DMS153 treated with DMSO at 0.1 percent for 48 hours (cell line): ENCODE measurements around the gene DLEC1.
"Not testable (repeated sequence)": the region's sequence is repeated elsewhere in the genome, so short reads cannot be mapped to it uniquely, and the experiment has no call there.

Source experiments
- DNase-seq: peaks from one replicate; lab custom pipeline; 2025; ENCODE audit not compliant: unreplicated experiment; lab: John Stamatoyannopoulos, UW

The DLEC1 gene

GRCh38 chr3:38034335-38034734, 4.7 kb upstream of the DLEC1 start:
- DNase-seq: not testable (repeated sequence)

GRCh38 chr3:38036286-38036685, 2.7 kb upstream of the DLEC1 start:
- no peak for DNase-seq

- DNase-seq: no peak
These were observed 2.1 kb upstream of the DLEC1 start for GRCh38 chr3:38036906-38037305.

DNA sequence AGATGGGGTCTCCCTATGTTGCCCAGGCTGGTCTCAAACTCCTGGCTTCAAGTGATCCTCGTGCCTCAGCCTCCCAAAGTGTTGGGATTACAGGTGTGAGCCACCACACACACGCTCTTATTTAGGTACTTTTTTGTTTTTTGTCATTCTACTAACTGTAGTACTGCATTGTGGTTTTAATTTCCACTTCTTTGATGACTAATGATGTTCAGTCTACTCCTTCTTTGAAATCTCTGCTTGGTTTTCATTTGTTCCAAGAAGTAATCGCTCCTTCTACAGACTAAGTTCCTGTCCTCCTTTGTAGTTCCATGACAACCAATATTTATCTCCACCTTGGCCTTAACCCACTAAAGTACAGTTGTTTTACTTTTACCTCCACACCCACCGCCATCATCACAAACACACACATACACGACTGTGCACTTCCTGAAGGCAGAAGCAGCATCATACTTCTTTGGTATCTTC, 529 bp upstream of the DLEC1 start:
- no peak for DNase-seq

GRCh38 chr3:38039899-38040261, 872 bp downstream of the DLEC1 start:
- DNase-seq: peak; percentile 1

DNA sequence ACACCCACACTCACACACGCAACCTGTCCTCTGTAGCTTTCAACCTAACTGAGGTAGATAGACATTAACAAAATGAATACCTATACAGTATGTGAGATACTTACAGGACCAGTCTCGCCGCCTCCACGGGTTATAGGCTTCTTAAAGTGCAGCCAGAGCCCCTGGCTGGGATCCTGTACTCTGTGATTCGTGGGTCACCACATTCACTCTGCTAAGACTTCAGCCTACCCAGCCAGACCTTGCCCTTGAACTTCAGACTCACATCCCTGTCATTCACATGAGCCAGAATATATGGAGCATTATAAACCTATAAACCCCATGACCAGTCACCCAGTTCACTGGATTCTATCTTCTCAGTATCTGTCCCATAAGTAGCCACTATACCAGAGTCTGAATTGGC, 1.4 kb downstream of the DLEC1 start:
- no peak for DNase-seq

DNA sequence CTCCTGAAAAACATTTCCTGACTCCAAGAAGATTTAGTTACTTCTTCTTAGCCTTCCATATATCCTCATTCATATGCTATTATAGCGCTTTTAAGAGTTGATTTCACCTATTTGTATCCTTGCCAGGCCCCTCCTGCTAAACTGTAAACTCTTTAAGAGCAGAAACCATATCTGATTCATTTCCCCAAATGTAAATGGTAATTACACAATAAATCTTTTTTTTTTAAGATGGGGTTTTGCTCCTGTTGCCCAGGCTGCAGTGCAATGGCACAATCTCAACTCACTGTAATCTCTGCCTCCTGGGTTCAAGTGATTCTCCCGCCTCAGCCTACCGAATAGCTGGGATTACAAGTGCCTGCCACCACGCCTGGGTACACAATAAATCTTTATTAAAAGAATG, 4.5 kb downstream of the DLEC1 start:
- DNase-seq: no peak

DNA sequence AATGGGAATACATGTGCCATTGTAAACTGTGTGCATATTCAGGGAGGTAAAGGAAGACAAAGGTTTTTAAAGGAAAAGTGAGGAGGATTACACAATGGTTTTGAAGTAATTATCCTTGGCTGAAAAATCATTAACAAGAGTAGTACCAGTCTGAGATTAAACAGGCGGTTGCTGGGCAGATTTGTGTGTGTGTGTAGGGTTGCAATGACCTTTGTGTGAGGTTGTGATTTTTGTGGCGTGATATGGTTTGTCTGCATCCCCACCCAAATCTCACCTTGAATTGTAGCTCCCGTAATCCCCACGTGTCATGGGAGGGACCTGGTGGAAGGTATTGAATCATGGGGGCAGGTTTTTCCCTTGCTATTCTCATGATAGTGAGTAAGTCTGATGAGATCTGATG, 7.0 kb downstream of the DLEC1 start:
- DNase-seq: no peak

GRCh38 chr3:38046821-38047220, 7.8 kb downstream of the DLEC1 start:
- no peak for DNase-seq

DNA sequence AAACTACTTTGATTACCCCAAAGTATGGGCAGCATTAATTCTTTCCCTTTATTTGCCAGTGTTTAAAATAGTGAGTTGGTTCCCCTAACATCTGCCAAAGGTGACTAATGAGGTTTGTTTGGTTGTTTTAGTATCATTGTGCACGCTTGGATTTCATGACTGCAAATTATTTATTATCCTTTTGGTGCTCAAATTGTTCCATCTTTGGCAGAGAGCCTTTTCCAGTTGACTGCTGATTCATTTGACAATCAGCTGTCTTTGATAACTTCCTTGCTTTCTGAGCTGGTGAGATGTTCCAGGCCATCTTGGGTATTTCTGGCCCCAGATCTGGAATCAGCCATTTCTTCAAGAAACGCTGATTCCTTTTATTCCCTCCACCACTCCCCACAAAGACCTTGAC, 8.9 kb downstream of the DLEC1 start:
- no peak for DNase-seq

DNA sequence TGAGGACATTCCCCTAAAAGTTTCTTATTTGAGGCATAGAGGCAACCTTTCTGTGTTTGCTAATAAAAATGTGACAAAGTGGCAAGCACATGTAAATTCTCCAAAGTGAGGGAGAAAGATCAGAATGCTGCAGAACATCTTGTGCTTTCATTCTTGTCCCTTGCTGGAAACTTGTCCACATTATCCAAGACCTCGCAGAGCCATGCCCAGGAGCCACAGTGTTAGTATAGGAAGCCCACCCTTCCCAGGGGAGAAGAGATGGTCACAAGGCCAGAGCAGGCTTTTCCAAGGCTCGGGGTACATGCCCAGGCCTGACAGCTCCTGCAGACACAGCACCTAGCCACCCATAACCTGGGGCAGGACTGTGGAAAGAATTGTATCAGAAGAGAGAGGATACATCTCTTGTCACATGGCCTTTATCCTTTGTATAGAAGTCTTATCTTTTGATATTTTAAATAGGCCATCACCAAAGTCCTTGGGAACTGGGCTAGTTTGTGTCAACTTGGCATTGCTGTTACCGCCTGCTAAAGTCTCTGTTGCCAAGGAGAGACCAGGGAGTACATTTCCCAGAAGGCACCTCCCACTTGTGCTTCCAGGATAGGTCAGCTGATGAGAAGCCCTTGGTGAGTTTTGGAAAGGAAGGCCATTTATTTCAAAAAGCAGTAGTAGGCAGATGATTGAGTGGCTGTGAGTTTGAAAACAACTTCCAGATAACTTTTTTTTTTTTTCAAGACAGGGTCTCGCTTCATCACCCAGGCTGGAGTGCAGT, 10.5 kb downstream of the DLEC1 start:
- DNase-seq: no peak

- no peak for DNase-seq
These were observed 12.1 kb downstream of the DLEC1 start for GRCh38 chr3:38051131-38051530.

GRCh38 chr3:38053286-38053685, 14.3 kb downstream of the DLEC1 start:
- DNase-seq: not testable (repeated sequence)

DNA sequence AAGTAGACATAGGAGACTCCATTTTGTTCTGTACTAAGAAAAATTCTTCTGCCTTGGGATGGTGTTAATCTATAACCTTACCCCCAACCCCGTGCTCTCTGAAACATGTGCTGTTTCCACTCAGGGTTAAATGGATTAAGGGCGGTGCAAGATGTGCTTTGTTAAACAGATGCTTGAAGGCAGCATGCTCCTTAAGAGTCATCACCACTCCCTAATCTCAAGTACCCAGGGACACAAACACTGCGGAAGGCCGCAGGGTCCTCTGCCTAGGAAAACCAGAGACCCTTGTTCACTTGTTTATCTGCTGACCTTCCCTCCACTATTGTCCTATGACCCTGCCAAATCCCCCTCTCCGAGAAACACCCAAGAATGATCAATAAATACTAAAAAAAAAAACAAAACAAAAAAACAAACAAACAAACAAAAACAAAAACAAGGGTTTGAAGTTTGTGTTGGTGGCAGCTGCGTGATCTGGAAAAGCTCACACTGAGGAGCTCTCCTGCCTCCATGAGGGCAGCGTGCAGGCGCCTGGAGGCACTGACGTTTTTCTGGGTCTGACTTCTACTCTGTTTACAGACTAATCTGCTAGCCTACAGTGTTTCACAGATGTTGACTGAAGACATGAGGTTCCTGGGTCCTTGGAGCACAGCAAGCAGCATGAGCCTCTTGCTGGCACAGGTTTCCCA, 14.9 kb downstream of the DLEC1 start:
- not testable (repeated sequence) for DNase-seq

DNA sequence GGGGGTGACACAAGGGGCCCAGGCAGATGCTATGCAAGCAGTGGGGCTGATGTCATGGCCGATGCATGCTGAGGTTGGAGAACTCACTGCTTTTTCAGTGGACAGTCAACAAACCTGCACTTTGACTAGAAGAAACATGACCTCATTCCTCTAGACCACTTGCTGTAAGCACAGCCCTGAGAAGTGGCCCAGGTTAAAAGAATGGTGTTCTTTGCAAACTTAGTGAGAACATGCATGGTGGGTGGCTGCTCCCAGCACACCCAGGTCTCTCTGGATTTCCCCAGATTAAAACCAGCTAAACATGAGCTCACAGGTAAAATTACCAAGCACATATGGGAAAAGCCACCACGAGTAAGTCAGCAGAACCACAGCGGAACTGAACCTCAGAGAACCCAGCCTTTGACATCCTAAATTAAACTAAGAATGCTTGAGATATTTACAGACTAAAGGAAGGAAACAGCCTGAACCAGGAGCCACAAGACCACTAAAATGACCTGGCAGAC, 15.5 kb downstream of the DLEC1 start:
- no peak for DNase-seq

DNA sequence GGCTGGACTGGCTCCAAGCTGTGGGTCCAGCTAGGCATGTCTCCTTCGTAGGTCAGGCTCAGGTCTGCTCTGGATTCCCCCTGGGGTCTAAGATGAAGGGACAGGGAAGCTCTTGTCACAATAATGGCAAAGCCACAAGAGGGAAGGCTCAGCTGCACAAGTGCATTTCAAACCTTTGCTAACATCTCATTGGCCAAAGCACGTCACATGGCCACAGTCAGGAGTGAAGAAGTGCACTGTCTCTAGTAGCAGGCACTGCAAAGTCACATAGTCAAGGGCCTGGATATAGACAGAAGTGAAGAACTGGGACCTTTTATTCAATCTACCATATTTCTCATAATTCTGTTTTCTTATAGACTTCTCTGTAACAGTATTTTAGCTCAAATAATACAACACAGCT, 20.1 kb downstream of the DLEC1 start:
- DNase-seq: no peak

DNA sequence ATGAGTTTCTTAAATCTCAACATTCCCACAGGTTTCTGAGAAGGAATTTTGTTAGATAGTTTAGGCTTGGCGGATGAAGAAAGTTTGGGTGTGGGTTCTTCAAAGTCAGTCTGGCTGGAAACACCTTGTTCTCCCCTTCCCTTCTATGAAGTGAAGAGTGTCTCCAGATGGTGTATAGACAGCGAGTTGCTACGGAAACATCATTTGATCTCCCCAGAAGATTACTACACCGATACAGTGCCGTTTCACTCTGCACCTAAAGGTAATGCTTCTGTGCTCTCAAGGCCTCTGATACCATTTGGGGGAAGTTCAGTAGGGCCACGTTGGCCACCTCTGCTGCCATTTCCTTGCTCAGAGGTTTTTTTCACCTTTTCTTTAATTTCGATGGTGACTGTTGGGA, 20.6 kb downstream of the DLEC1 start:
- DNase-seq: no peak

DNA sequence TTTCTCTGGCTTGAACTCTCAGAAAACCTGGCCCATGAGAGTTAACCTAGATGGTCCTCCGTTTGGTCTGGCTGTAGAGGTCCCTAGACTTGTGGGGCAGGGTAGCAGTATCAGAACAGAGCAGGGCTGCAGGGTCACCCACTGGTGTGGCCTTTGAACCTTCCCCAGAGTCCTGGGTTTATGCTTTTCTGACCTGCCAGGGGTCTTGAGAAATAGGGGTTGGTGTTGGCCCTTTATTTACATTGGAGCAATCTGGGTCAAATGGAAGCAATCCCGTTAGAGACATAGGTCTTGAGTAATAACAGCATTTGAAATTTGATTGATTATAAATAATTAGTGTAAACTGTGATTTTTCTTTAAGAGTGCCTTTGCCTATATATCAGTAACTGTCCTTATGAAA, 23.8 kb downstream of the DLEC1 start:
- no peak for DNase-seq

GRCh38 chr3:38064453-38064852, 25.4 kb downstream of the DLEC1 start:
- not testable (repeated sequence) for DNase-seq

DNA sequence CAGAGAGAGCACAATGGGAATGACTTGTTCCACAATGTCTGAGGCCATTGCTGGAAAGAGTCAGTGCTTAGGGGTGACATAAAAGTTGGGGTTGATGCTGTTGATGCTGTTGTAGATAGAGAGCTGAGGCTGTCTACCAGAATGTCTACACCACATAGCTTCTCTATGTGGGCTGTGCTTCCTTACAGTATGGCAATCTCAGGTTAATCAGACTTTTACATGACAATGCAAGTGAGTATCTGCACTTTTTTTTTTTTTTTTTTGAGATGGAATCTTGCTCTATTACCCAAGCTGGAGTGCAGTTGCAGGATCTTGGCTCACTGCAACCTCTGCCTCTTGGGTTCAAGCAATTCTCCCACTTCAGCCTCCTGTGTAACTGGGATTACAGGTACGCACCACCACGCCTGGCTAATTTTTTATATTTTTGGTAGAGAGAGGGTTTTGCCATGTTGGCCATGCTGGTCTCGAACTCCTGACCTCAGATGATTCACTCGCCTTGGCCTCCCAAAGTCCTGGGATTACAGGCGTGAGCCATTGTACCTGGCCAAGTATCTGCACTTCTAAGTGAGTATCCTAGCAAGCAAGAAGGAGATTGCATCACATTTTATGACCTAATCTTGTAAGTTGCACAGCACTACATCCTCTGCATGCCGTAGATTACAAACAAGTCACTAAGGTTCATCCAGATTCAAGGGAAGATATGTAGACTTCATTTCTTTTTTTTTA, 28.7 kb downstream of the DLEC1 start:
- no peak for DNase-seq

DNA sequence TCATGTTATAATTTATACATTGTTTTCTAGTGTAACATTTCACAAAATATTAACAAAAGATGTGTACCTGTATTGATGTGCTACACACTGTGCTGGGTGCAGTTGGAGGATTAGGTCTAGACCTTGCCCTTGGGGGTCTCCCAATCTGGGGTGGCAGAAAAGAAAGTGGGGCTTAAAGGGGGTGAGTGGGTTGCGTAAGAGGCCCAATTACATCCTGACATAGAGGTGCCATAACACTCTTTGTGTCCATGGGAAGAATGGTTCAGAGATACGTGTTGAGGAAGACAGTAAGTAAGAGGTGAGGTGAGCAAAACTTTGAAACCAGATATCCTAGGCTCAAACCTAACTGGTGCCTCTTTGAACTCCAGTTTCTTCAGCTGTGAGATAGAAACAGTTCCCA, 31.0 kb downstream of the DLEC1 start:
- no peak for DNase-seq

DNA sequence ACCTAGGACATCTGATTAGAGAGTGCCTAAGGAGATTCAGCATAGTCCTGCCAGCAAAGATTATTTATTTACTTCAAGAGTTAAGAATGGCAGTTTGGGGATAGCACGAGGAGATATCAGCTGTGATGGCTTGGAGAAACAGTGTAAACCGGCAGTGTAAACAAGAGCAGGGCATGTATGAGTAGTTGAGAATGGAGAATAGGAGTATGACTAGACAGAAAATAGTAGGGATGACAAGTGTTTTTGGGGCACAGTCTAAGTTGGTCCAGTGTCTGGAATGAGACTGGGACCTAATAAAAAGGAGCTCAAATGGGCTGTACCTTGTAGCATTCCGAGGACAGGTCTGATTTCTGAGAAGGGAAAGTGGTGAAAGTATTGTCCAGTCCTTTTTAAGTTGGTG, 38.1 kb downstream of the DLEC1 start:
- not testable (repeated sequence) for DNase-seq
